ENCODE data around the gene GCK.

GRCh38 chr7:44134943-44135628 is 54.2 kb downstream of the GCK start:
- TF ChIP-seq CTCF (IDR thresholded peaks at IDR 0.05) = no peak
- TF ChIP-seq POLR2A (IDR thresholded peaks at IDR 0.05) = no peak
